Muscle of leg (tissue), 16 donors: ENCODE measurements around the gene KIAA1143. TPM values are rescaled to one million over a fixed set of nuclear protein-coding genes. Genes with fewer than 3 reads are reported as not detected.

Source experiments
- DNase-seq: peaks from one replicate; pipeline ENCODE4 v3.0.0; 2013
- H3K27ac ChIP-seq: one replicate; pipeline ENCODE4 v1.5.1; 2013; ENCODE audit warnings: mild to moderate bottlenecking, low read length, control low read depth
- H3K27me3 ChIP-seq: one replicate; pipeline ENCODE4 v1.6.1; 2013; ENCODE audit warnings: low read length; ENCODE audit not compliant: control insufficient read depth, insufficient read depth
- H3K36me3 ChIP-seq: one replicate; pipeline ENCODE4 v1.6.1; 2013; ENCODE audit warnings: low read length; ENCODE audit not compliant: control insufficient read depth, insufficient read depth
- H3K4me1 ChIP-seq: one replicate; pipeline ENCODE4 v1.6.1; 2013; ENCODE audit warnings: low read length; ENCODE audit not compliant: control insufficient read depth, insufficient read depth
- H3K4me3 ChIP-seq: one replicate; pipeline ENCODE4 v1.5.1; 2013; ENCODE audit warnings: low read length, control low read depth
- H3K9me3 ChIP-seq: replicated peaks from 2 replicates; pipeline ENCODE4 v1.6.1; 2013; ENCODE audit warnings: low read depth, low read length; ENCODE audit not compliant: control insufficient read depth
- WGBS: methylation state at CpG from one replicate; pipeline ENCODE4 v1.1.5; 2013; ENCODE audit warnings: missing lambda C conversion rate; ENCODE audit not compliant: insufficient coverage; 5-methylcytosine and 5-hydroxymethylcytosine counted together
- long read RNA-seq, 11 donors: transcript quantifications; one replicate each; lab custom pipeline, GENCODE V29; 2026
- polyA plus RNA-seq, 8 donors: library from polyadenylated mRNA; unstranded; fragments of 120-200 nt; gene quantifications; one replicate each; pipeline versions ENCODE4 v1.2.1 to v1.2.3, GENCODE V29; 2013; ENCODE audit warnings: inconsistent platforms in 1 of 8, low replicate concordance in 1 of 8; ENCODE audit not compliant: insufficient read length in 8 of 8, insufficient read depth in 1 of 8
- total RNA-seq: library from RNA; stranded (reverse); fragments of 120-200 nt; gene quantifications from one replicate; pipeline ENCODE4 v1.2.4, GENCODE V29; 2013

The KIAA1143 gene
- 30.7 TPM for total RNA-seq
- 10 to 100 TPM; 23.5 to 35.1 (median 31.0) TPM for polyA plus RNA-seq
- long read RNA-seq, donor 1, full-length matches to known transcripts: 5 of 5 reads
- long read RNA-seq, donor 1, partial matches to known transcripts: 0 of 5 reads
- long read RNA-seq, donor 1, other reads (novel, unspliced or antisense): 0 of 5 reads
- long read RNA-seq, donor 2, full-length matches to known transcripts: 1 of 1 reads
- long read RNA-seq, donor 2, partial matches to known transcripts: 0 of 1 reads
- long read RNA-seq, donor 2, other reads (novel, unspliced or antisense): 0 of 1 reads
- long read RNA-seq, donor 3, full-length matches to known transcripts: 16 of 16 reads
- long read RNA-seq, donor 3, partial matches to known transcripts: 0 of 16 reads
- long read RNA-seq, donor 3, other reads (novel, unspliced or antisense): 0 of 16 reads
- long read RNA-seq, donor 4, full-length matches to known transcripts: 14 of 14 reads
- long read RNA-seq, donor 4, partial matches to known transcripts: 0 of 14 reads
- long read RNA-seq, donor 4, other reads (novel, unspliced or antisense): 0 of 14 reads
- long read RNA-seq, donor 5, full-length matches to known transcripts: 32 of 32 reads
- long read RNA-seq, donor 5, partial matches to known transcripts: 0 of 32 reads
- long read RNA-seq, donor 5, other reads (novel, unspliced or antisense): 0 of 32 reads
- long read RNA-seq, donor 6, full-length matches to known transcripts: 23 of 52 reads
- long read RNA-seq, donor 6, partial matches to known transcripts: 29 of 52 reads
- long read RNA-seq, donor 6, other reads (novel, unspliced or antisense): 0 of 52 reads
- long read RNA-seq, donor 7, full-length matches to known transcripts: 16 of 16 reads
- long read RNA-seq, donor 7, partial matches to known transcripts: 0 of 16 reads
- long read RNA-seq, donor 7, other reads (novel, unspliced or antisense): 0 of 16 reads
- long read RNA-seq, donor 8, full-length matches to known transcripts: 12 of 12 reads
- long read RNA-seq, donor 8, partial matches to known transcripts: 0 of 12 reads
- long read RNA-seq, donor 8, other reads (novel, unspliced or antisense): 0 of 12 reads
- long read RNA-seq, donor 9, full-length matches to known transcripts: 8 of 8 reads
- long read RNA-seq, donor 9, partial matches to known transcripts: 0 of 8 reads
- long read RNA-seq, donor 9, other reads (novel, unspliced or antisense): 0 of 8 reads
- long read RNA-seq, donor 10, full-length matches to known transcripts: 11 of 11 reads
- long read RNA-seq, donor 10, partial matches to known transcripts: 0 of 11 reads
- long read RNA-seq, donor 10, other reads (novel, unspliced or antisense): 0 of 11 reads
- long read RNA-seq, donor 11, full-length matches to known transcripts: 12 of 12 reads
- long read RNA-seq, donor 11, partial matches to known transcripts: 0 of 12 reads
- long read RNA-seq, donor 11, other reads (novel, unspliced or antisense): 0 of 12 reads

DNA sequence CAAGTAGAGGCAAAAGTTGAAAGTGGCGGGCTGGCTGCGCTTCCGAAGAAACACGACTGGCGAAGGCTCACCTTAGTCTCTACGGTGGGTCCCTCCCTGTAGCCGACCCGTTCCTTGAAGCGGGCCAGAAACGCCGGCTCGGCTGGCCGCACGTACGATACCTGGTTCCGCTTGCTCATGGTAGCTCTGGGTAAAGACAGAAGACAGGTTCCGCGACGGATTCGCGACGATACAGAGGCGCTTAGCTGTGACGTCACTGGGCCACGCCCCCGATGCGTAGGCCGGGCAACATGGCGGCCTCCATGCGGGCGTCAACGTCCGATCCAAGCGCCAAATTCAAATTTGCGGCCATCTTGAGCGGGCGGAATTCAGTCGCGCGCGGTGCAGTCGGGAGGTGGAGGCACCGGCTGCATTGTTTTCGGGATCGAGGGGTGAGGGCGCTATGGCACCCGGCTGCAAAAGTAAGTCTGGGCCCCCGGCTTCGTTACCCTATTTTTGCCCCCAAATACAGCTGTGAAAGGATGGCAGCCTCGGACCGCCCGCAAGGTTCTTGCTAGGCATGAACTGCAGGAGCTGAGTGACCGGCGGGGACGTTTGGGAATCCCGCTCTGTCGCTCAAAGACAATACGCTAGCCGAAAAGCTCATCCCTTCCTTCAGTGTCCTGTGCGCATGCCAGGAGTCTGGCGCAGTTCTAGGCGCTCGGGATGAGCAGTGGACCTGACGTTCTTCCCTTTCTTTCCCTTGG is at the start of gene KIAA1143, which contains the start of gene KIF15:
TSS of gene KIAA1143 (minus strand) at position 196 of the 746 bp plus-strand sequence. CDS start at position 179, 17 bp downstream.
TSS of gene KIF15 (plus strand) at position 371 of the 746 bp plus-strand sequence. CDS start at position 443, 72 bp downstream.
- under 1% methylated on average over 64 of the region's 64 CpGs for WGBS
- H3K27ac ChIP-seq: peak within 1 kb of the TSS; percentile 74
- H3K4me3 ChIP-seq: peak within 1 kb of the TSS; percentile 98

DNA sequence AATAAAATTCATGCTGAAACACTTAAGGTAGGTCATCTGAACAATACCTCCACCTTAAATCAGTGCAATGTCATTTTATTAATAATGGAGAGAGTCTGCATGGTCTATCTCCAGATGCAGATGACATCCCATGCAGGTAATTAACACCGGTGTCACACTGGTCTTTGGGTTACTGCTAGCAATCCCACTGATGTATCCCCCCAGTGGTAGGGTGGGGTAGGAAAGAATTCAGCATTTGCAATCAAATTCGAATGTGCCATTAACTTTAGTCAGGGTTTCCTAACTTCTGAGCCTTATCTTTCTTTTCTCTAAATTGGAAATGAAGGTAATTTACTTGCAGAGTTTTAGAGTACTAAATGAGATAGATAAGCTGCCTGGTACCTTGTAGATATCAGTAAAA is 44.5 kb upstream of the KIAA1143 start:
- H3K27ac ChIP-seq: no peak overlapping the region
- no peaks in the 10 kb centered on the region for H3K9me3 ChIP-seq
- no CpG with 5 or more reads among the region's 2 CpGs for WGBS
- H3K36me3 ChIP-seq: peaks cover 22% of the 10 kb centered on the region
- no peak overlapping the region for H3K4me3 ChIP-seq
- no peaks in the 10 kb centered on the region for H3K4me1 ChIP-seq
- DNase-seq: no peak
- H3K27me3 ChIP-seq: no peaks in the 10 kb centered on the region

More for the DNA sequence above, at the start of gene KIAA1143, which contains the start of gene KIF15:
- no peaks in the 10 kb centered on the region for H3K27me3 ChIP-seq
- peaks cover 10% of the 10 kb centered on the region for H3K4me1 ChIP-seq
- H3K9me3 ChIP-seq: peaks cover 37% of the 10 kb centered on the region
- peak; percentile 98 for DNase-seq
- peaks cover 14% of the 10 kb centered on the region for H3K36me3 ChIP-seq

DNA sequence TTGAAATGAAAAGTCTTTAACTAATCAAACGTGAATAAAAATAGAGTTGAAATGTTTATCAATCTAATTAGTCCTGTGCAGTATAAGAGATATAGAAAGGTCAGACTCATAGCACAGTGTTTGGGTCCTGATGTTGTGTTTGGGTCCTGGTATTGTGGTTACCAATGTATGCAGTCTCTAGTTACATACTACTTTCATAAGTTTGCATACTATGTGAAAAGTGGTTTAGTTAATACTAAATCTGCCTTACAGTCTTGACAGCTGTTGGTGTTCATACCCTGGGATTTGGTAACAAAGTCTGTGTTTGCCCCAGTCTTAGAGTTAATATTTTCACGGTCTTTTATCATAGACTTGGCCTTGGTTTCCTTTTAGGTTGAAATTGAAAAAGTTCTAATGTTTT is 41.9 kb upstream of the KIAA1143 start:
- H3K27ac ChIP-seq: no peak overlapping the region
- peaks cover 34% of the 10 kb centered on the region for H3K36me3 ChIP-seq
- no peaks in the 10 kb centered on the region for H3K27me3 ChIP-seq
- WGBS: no CpG with 5 or more reads among the region's 2 CpGs
- H3K4me3 ChIP-seq: no peak overlapping the region
- H3K4me1 ChIP-seq: no peaks in the 10 kb centered on the region
- H3K9me3 ChIP-seq: no peaks in the 10 kb centered on the region
- DNase-seq: no peak

DNA sequence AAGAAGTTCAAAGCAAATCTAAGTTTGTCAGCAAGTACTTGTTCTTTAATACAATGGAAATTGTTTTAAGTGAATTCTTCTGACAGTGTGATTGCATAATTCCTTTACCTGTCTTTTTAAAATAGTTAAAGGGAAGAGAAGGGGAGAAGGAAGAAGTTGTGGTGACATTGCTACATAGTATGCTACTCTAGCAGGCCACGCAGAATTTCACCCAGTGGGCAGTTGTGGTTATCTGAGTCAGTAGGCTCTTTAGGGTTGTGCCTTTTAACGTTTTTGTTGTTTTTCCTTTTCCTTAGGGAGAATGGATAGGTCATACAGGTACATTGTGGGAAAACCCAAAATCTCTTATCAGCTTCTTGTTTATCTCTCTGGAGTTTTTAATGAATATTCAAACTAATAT is 40.6 kb upstream of the KIAA1143 start:
- Histone ChIP-seq H3K36me3 (peaks cover 34% of the 10 kb centered on the region), H3K4me1 (no peaks in the 10 kb centered on the region), H3K4me3 (no peak overlapping the region), H3K27ac (no peak overlapping the region), H3K27me3 (no peaks in the 10 kb centered on the region), H3K9me3 (no peaks in the 10 kb centered on the region)
- WGBS: no CpG with 5 or more reads among the region's 2 CpGs
- no peak for DNase-seq

DNA sequence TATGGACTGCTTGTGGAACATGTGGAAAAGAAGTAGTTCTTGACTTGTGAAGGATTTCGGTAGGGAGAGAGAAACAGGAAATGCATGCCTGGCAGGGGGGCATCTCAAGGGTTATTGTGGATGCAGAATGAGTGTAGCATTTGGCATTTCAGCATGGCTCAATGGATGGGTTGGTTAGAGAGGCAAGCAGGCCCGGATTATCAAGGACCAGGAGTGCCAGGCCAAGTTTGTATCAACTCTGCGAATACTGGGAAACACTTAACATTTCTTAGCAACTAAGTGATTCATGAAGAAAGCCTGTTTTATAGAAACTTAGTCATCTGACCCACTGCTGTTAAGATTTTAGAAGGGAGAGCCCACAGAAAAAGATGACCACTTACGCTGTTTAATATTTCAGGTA is 33.8 kb upstream of the KIAA1143 start:
- no peaks in the 10 kb centered on the region for H3K9me3 ChIP-seq
- WGBS: 78% methylated on average over 1 of the region's 4 CpGs
- no peak overlapping the region for H3K27ac ChIP-seq
- H3K4me1 ChIP-seq: no peaks in the 10 kb centered on the region
- H3K4me3 ChIP-seq: no peak overlapping the region
- peaks cover 23% of the 10 kb centered on the region for H3K36me3 ChIP-seq
- H3K27me3 ChIP-seq: no peaks in the 10 kb centered on the region
- no peak for DNase-seq

DNA sequence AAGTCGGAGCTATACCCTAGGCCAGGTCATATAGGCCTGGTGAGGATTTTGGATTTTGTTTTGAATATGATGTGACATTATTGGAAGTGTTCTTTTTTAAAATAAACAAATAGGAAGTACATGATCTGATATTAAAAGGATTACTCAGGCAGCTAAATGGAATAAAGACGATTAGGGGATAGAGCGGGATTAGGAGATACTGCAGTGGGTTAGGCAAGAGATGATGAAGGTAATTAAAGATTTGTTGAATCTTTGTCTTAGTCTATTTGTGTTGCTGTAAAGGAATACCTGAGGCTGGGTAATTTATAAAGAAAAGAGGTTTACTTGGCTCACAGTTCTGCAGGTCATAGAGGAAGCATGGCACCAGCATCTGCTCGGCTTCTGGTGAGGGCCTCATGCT is 21.5 kb upstream of the KIAA1143 start:
- WGBS: 90% methylated on average over 3 of the region's 4 CpGs
- H3K36me3 ChIP-seq: peaks cover 6% of the 10 kb centered on the region
- no peak for DNase-seq
- H3K9me3 ChIP-seq: no peaks in the 10 kb centered on the region
- no peaks in the 10 kb centered on the region for H3K4me1 ChIP-seq
- no peak overlapping the region for H3K4me3 ChIP-seq
- H3K27ac ChIP-seq: no peak overlapping the region
- no peaks in the 10 kb centered on the region for H3K27me3 ChIP-seq

DNA sequence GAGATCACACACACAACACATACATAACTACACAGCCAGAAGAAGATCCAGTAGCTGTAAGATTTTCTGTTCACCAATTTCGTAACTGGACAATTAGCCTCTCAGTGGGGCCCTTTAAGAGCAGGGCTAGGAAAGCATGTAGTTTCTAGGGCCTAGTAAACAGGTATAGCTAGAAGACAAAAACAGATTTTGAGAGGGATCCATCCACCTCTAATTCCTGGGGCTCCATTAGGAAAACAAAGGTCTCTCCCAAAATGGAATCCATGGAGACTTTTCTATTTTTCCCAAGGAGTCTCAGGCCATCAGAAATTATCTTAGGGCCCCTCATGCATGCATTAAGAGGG is 10.7 kb upstream of the KIAA1143 start:
- no CpG with 5 or more reads among the region's 1 CpG for WGBS
- no peaks in the 10 kb centered on the region for H3K4me1 ChIP-seq
- H3K27me3 ChIP-seq: no peaks in the 10 kb centered on the region
- H3K4me3 ChIP-seq: no peak overlapping the region
- H3K27ac ChIP-seq: no peak overlapping the region
- DNase-seq: no peak
- peaks cover 18% of the 10 kb centered on the region for H3K36me3 ChIP-seq
- H3K9me3 ChIP-seq: peaks cover 46% of the 10 kb centered on the region

DNA sequence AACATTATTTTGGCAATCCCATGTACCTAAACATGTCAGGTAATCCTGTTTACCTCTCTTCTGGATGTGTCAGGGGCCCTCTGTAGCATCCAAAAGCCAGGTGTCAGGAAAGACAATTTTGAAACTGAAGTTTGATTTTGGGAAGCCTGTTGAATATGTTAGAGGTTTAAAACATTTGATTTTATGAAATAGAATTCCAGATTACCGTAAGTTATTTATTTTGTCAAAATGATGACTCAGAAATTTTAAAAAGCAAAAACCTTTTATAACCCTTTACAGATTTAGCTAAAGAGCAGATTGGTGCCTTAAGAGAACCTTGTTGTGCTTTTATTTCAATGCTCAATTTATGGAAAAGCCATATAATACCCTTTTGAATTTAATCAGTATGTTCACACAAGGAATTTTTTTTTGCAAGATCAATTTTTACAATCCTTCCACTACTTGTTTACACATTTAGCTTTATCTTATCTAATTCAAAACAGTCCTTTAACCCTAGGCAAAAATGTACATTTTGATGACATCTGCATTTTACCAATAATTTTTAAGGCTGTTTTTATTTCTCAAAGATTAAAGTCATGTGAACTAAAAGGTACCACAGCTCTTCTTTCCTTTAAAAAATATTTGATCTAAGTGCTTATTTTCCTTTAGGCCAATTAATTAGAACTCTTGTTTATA is 10.1 kb upstream of the KIAA1143 start:
- no peak for DNase-seq
- Histone ChIP-seq H3K36me3 (peaks cover 16% of the 10 kb centered on the region), H3K4me3 (no peak overlapping the region), H3K27ac (no peak overlapping the region), H3K9me3 (peaks cover 48% of the 10 kb centered on the region), H3K27me3 (no peaks in the 10 kb centered on the region), H3K4me1 (no peaks in the 10 kb centered on the region)
- WGBS: no CpG with 5 or more reads among the region's 1 CpG

DNA sequence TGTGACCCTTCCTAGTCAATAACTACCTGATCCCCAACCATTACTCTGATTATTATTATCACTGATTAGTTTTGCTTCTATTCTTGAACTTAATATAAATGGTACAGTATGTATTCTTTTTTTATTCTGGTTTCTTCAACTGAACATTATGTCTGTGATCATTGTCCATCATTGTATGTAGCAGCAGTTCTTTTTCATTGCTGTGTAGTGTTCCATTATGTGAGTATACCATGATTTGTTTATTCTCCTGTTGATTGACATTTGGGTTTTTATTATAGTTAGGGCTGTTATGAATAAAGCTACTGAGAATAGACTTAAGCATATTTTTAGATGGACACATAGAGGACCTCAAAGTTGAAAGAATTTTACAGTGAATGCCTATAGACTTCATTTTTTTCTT is 2.8 kb upstream of the KIAA1143 start:
- Histone ChIP-seq H3K27ac (no peak overlapping the region), H3K4me1 (peaks cover 10% of the 10 kb centered on the region), H3K9me3 (peaks cover 34% of the 10 kb centered on the region), H3K4me3 (no peak overlapping the region), H3K27me3 (no peaks in the 10 kb centered on the region), H3K36me3 (peaks cover 17% of the 10 kb centered on the region)
- DNase-seq: no peak
